IPS DF 6.9 (cell line): ENCODE measurements around the gene ARHGAP44.

ENCODE experiments used
- DNase-seq: peaks from one replicate; pipeline ENCODE4 v3.0.0-alpha.2; 2013; ENCODE audit warnings: low read depth, low spot score
- H3K27ac ChIP-seq: one replicate; pipeline ENCODE4 v1.5.1; 2013; ENCODE audit warnings: low read length, control low read depth
- H3K27me3 ChIP-seq: 2 replicates; pipeline ENCODE4 v1.6.1; 2013; ENCODE audit warnings: mild to moderate bottlenecking, low read length; ENCODE audit not compliant: control insufficient read depth, insufficient read depth
- H3K36me3 ChIP-seq: 2 replicates; pipeline ENCODE4 v1.6.1; 2013; ENCODE audit warnings: low read length; ENCODE audit not compliant: control insufficient read depth, insufficient read depth
- H3K4me1 ChIP-seq: 2 replicates; pipeline ENCODE4 v1.6.1; 2013; ENCODE audit warnings: low read length; ENCODE audit not compliant: control insufficient read depth, insufficient read depth
- H3K4me3 ChIP-seq: 2 replicates; pipeline ENCODE4 v1.5.1; 2013; ENCODE audit warnings: mild to moderate bottlenecking, low read length
- H3K9me3 ChIP-seq: 2 replicates; pipeline ENCODE4 v1.6.1; 2013; ENCODE audit warnings: low read length, inconsistent platforms; ENCODE audit not compliant: control insufficient read depth, insufficient read depth
- WGBS: extraction: QIAGEN DNeasy Blood & Tissue Kit; methylation state at CpG from one replicate; pipeline ENCODE4 v1.1.7; 2013; ENCODE audit warnings: mixed read lengths, missing lambda C conversion rate; ENCODE audit not compliant: insufficient read length, insufficient coverage; 5-methylcytosine and 5-hydroxymethylcytosine counted together

The ARHGAP44 gene

GRCh38 chr17:13030459-13031300 is 241.4 kb downstream of the ARHGAP44 start:
- H3K4me1 ChIP-seq = no peaks in the 10 kb centered on the region
- H3K4me3 ChIP-seq = no peak overlapping the region
- H3K9me3 ChIP-seq = no peaks in the 10 kb centered on the region
- no peaks in the 10 kb centered on the region for H3K27me3 ChIP-seq
- no peaks in the 10 kb centered on the region for H3K36me3 ChIP-seq
- no peak overlapping the region for H3K27ac ChIP-seq
- DNase-seq = no peak
- no CpG with 5 or more reads among the region's 11 CpGs for WGBS

- no peaks in the 10 kb centered on the region for H3K27me3 ChIP-seq
- H3K4me1 ChIP-seq = no peaks in the 10 kb centered on the region
- no peak overlapping the region for H3K27ac ChIP-seq
- H3K4me3 ChIP-seq = no peak overlapping the region
- WGBS = no CpG with 5 or more reads among the region's 16 CpGs
- no peaks in the 10 kb centered on the region for H3K36me3 ChIP-seq
- DNase-seq = no peak
- no peaks in the 10 kb centered on the region for H3K9me3 ChIP-seq
These were observed 242.5 kb downstream of the ARHGAP44 start for GRCh38 chr17:13031718-13032350.

DNA sequence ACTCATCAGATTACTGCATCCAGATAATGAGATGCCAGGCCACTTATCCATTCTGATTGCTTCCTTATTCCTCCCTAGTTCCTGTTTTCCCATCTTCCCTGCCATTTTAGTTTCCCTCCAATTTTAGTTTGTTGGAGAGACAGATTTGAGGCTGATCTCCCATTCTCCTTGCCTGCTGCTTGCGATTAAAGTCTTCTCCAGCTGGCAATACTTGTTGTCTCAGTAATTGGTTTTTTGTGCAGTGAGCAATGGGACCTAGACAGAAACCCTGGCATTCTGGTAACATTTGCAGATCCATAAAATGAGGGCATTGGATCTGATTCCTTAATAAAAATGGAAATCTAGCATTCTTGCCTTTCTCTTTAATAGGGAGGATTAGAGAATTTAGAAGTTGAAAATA is 246.1 kb downstream of the ARHGAP44 start:
- H3K27me3 ChIP-seq = no peaks in the 10 kb centered on the region
- H3K36me3 ChIP-seq = no peaks in the 10 kb centered on the region
- no peak overlapping the region for H3K4me3 ChIP-seq
- H3K27ac ChIP-seq = no peak overlapping the region
- no peaks in the 10 kb centered on the region for H3K9me3 ChIP-seq
- no peaks in the 10 kb centered on the region for H3K4me1 ChIP-seq
- no peak for DNase-seq
- WGBS = no CpG with 5 or more reads among the region's 1 CpG

DNA sequence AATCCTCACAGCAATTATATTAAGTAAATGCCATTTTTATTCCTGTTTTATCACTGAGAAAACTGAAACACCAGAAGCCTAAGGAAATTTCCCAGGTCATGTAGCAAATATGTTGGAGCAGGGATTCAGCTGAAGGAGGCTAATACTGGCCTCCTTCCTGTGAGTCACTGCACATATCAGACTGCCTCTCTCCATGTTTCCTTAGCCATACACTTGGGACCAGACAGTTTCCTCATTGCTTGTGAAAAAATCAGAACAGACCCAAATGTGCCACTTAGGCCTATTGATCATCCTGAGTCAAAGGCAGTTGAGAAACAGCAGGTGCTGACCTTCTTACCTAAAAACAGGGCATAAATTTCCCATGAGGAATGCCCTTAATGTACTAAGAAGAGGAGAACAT is 247.5 kb downstream of the ARHGAP44 start:
- Histone ChIP-seq H3K36me3 (no peaks in the 10 kb centered on the region), H3K4me3 (no peak overlapping the region), H3K4me1 (no peaks in the 10 kb centered on the region; the same call in 1 of the 2 replicates), H3K9me3 (no peaks in the 10 kb centered on the region), H3K27me3 (no peaks in the 10 kb centered on the region), H3K27ac (no peak overlapping the region)
- no peak for DNase-seq

DNA sequence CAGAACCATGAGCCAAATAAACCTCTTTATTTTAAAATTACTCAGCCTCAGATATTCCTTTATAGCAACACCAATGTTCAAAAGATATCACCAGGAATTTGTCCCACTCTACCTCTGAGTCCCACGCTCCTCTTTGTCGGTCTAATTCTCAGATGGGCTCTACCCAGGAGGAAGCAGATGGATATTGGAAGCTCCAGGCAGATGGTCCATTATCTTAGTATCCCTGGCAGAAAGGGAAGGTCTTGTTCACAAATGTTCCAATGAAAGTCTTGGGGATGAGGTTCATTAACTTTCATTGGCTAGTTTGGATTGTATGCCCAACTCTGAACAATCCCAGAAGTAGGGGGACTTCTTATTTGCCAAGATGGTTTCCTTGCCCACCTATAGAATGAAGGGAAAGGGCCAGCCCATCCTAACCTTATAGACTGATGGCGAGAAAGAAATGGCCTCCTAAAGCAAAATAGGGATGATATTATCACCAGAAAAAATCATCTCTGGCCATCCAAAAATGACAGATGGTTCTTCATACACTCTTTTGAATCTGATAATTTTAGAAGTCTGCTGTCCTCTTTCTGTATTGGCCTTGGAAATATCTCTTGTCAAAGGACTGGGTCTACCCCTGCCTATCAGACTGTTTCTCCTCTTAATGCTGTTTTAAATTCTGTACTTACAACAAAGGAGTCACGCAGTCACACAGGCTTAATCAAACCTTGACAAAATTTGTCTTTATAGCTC is 249.8 kb downstream of the ARHGAP44 start:
- no peaks in the 10 kb centered on the region; the same call in 1 of the 2 replicates for H3K36me3 ChIP-seq
- WGBS = no CpG with 5 or more reads among the region's 4 CpGs
- no peak for DNase-seq
- H3K4me1 ChIP-seq = no peaks in the 10 kb centered on the region; the same call in 1 of the 2 replicates
- no peak overlapping the region for H3K4me3 ChIP-seq
- no peak overlapping the region for H3K27ac ChIP-seq
- H3K9me3 ChIP-seq = no peaks in the 10 kb centered on the region
- H3K27me3 ChIP-seq = no peaks in the 10 kb centered on the region
